Suprapubic skin (tissue), 4 donors: ENCODE data around the gene COG5. TPM values are rescaled to one million over a fixed set of nuclear protein-coding genes. Genes with fewer than 3 reads are reported as not detected.

Source experiments
- DNase-seq, 2 donors: peaks; one replicate each; pipeline ENCODE4 v3.0.0-alpha.2; 2019; ENCODE audit warnings: low spot score in 2 of 2
- H3K27ac ChIP-seq: fragments of 200-600 bp; sonication (generic); one replicate; pipeline ENCODE4 v1.5.1; 2019
- H3K27me3 ChIP-seq: fragments of 200-600 bp; sonication (generic); one replicate; pipeline ENCODE4 v1.5.1; 2019
- H3K36me3 ChIP-seq: fragments of 200-600 bp; sonication (generic); one replicate; pipeline ENCODE4 v1.5.1; 2019
- H3K4me1 ChIP-seq: fragments of 200-600 bp; sonication (generic); one replicate; pipeline ENCODE4 v1.5.1; 2019
- H3K4me3 ChIP-seq: fragments of 200-600 bp; sonication (generic); one replicate; pipeline ENCODE4 v1.5.1; 2019; ENCODE audit warnings: mild to moderate bottlenecking
- H3K9me3 ChIP-seq: fragments of 200-600 bp; sonication (generic); one replicate; pipeline ENCODE4 v1.5.1; 2019
- CTCF ChIP-seq, 2 donors: fragments of 200-600 bp in 1 of 2; fragments of 450-650 bp in 1 of 2; sonication (generic) in 1 of 2; IDR thresholded peaks; one replicate each; pipeline ENCODE4 v1.5.1; 2016 to 2019; ENCODE audit warnings: antibody characterized with exemption in 2 of 2, mild to moderate bottlenecking in 1 of 2, moderate library complexity in 1 of 2
- EP300 ChIP-seq: sonication (generic); formaldehyde crosslinking; IDR thresholded peaks from one replicate; pipeline ENCODE4 v1.6.1; 2017; ENCODE audit warnings: antibody characterized with exemption
- POLR2A ChIP-seq, 2 donors: fragments of 450-650 bp; IDR thresholded peaks; one replicate each; pipeline ENCODE4 v1.6.1; 2017; ENCODE audit warnings: antibody characterized with exemption in 2 of 2, mild to moderate bottlenecking in 2 of 2, moderate library complexity in 2 of 2
- POLR2AphosphoS5 ChIP-seq, 3 donors: sonication (generic); formaldehyde crosslinking; IDR thresholded peaks; one replicate each; pipeline ENCODE4 v1.6.1; 2017; ENCODE audit warnings: antibody characterized with exemption in 3 of 3
- WGBS: methylation state at CpG from one replicate; pipeline ENCODE4 v1.1.5; 2018; 5-methylcytosine and 5-hydroxymethylcytosine counted together
- total RNA-seq, 4 donors: library from RNA; depleted of rRNA; stranded (reverse); fragments of >200 nt; gene quantifications; one replicate each; pipeline ENCODE4 v1.1.0, GENCODE V29; 2016

COG5 gene
- total RNA-seq, 4 donors from 2014 or later, result 31.1 to 60.1 (median 53.7) TPM

DNA sequence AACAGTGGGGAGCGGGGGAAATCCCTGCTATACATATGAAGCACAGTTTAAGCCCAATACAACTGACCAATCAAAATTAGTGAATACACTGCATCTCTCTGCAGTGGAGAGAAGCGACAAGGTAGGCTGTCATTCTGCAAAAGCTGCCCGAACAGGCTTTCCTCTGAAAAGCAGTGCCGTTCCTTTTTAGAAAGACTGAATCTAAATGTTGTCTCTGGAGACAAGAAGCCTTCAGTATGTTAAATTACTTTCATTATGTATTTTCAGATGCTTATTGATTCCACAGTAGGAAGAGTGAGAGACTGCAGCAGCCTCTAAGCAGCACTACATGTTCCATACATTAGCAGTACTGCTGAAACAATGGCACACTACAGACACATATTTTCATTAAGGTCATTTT is 93.8 kb downstream of the COG5 start, which contains the start of gene GPR22:
Gene GPR22, plus strand, starts transcription at position 129 of the 400 bp plus-strand sequence. CDS start 4,004 bp downstream, outside the sequence.
- Histone ChIP-seq H3K27ac (no peak within 1 kb of the TSS), H3K27me3 (no peaks in the 10 kb centered on the region), H3K4me1 (no peaks in the 10 kb centered on the region), H3K9me3 (no peaks in the 10 kb centered on the region), H3K36me3 (no peaks in the 10 kb centered on the region), H3K4me3 (no peak within 1 kb of the TSS)
- 75% methylated on average over 4 of the region's 4 CpGs for WGBS
- TF ChIP-seq EP300 (no peak), POLR2A (IDR thresholded peaks at IDR 0.05) (no peak), POLR2AphosphoS5 (IDR thresholded peaks at IDR 0.05) (no peak), CTCF (IDR thresholded peaks at IDR 0.05) (no peak)
- DNase-seq, result no peak

DNA sequence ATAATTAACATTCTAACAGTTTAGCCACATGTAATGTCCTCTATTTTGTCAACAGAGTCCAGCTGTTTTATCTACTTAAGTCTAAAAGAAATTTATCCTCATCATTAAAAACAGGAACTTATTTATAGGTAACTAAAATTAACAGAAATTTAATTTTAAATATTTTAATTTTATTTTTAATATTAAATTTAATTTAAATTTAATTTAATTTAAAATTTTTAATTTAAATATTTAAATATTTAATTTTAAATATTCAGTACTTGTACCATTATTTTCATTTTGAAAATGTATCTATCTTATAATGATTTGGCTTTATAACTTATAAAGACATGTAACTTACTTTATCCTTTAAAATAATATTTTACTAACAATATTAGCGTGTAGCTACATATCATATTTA is 94.9 kb downstream of the COG5 start:
- WGBS, result 98% methylated on average over 1 of the region's 1 CpG

GRCh38 chr7:107467972-107468371 is 95.7 kb downstream of the COG5 start:
- no peak overlapping the region for H3K27ac ChIP-seq
- no peak for TF ChIP-seq POLR2A (IDR thresholded peaks at IDR 0.05)
- DNase-seq, result no peak
- H3K36me3 ChIP-seq, result no peaks in the 10 kb centered on the region
- no peak overlapping the region for H3K4me3 ChIP-seq
- WGBS, result 95% methylated on average over 2 of the region's 2 CpGs
- H3K27me3 ChIP-seq, result no peaks in the 10 kb centered on the region
- H3K4me1 ChIP-seq, result no peaks in the 10 kb centered on the region
- H3K9me3 ChIP-seq, result no peaks in the 10 kb centered on the region

More for the DNA sequence above, 94.9 kb downstream of the COG5 start:
- Histone ChIP-seq H3K36me3 (no peaks in the 10 kb centered on the region), H3K27ac (no peak overlapping the region), H3K27me3 (no peaks in the 10 kb centered on the region), H3K4me3 (no peak overlapping the region), H3K9me3 (no peaks in the 10 kb centered on the region), H3K4me1 (no peaks in the 10 kb centered on the region)
- TF ChIP-seq CTCF (IDR thresholded peaks at IDR 0.05) (no peak), EP300 (no peak), POLR2AphosphoS5 (IDR thresholded peaks at IDR 0.05) (no peak), POLR2A (IDR thresholded peaks at IDR 0.05) (no peak)
- DNase-seq, result no peak

DNA sequence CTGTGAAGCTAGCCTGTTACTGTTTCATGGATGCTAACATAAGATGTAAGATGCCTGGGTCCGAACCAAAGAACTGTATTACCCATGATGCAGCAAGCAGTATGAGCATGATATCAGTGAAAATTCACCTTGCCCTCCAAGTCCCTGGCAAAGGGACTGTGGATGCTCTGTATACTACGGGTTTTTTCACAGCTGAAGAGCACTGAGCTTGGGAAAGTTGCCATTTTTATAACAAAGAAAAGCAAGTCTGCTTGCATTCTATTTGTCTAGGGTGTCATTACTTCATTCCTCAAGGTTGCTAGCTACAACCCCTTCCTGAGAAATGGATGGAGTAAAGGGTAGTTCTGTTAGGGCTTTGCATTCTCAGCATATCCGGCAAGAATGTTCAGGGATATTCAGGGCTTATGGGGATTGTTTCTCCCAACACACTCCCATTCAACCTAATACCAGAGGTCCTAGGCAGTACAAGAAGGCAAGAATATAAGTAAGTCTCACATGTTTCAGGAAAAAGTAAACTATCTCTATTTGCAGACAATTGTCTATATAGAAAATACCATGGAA is 99.0 kb downstream of the COG5 start:
- DNase-seq, result no peak
- no peaks in the 10 kb centered on the region for H3K9me3 ChIP-seq
- H3K27ac ChIP-seq, result no peak overlapping the region
- H3K4me1 ChIP-seq, result no peaks in the 10 kb centered on the region
- WGBS, result 78% methylated on average over 3 of the region's 3 CpGs
- no peak for TF ChIP-seq EP300
- no peak for TF ChIP-seq POLR2AphosphoS5 (IDR thresholded peaks at IDR 0.05)
- TF ChIP-seq CTCF (IDR thresholded peaks at IDR 0.05), result no peak
- TF ChIP-seq POLR2A (IDR thresholded peaks at IDR 0.05), result no peak
- H3K4me3 ChIP-seq, result no peak overlapping the region
- H3K27me3 ChIP-seq, result no peaks in the 10 kb centered on the region
- H3K36me3 ChIP-seq, result no peaks in the 10 kb centered on the region

GRCh38 chr7:107463139-107464078 is 100.3 kb downstream of the COG5 start:
- no peak for DNase-seq

More at GRCh38 chr7:107463139-107464078, 100.3 kb downstream of the COG5 start:
- WGBS, result 78% methylated on average over 6 of the region's 6 CpGs
- Histone ChIP-seq H3K4me1 (no peaks in the 10 kb centered on the region), H3K27ac (no peak overlapping the region), H3K4me3 (no peak overlapping the region), H3K36me3 (no peaks in the 10 kb centered on the region), H3K9me3 (no peaks in the 10 kb centered on the region), H3K27me3 (no peaks in the 10 kb centered on the region)
- peak; percentile 56 to 65 for TF ChIP-seq CTCF (IDR thresholded peaks at IDR 0.05)
- no peak for TF ChIP-seq POLR2AphosphoS5 (IDR thresholded peaks at IDR 0.05)
